Activated CD4-positive, alpha-beta T cell treated with anti-CD3 and anti-CD28 coated beads, Interleukin-2, amount 10 ng/mL, durations not matched to agents 7 days and 5 days (primary cell): ENCODE measurements around the gene KCNIP4. TPM values are rescaled to one million over a fixed set of nuclear protein-coding genes. Genes with fewer than 3 reads are reported as not detected.
"Not testable (repeated sequence)": the region's sequence is repeated elsewhere in the genome, so short reads cannot be mapped to it uniquely, and the experiment has no call there.

ENCODE experiments used
- CTCF ChIA-PET: fragments of 350-600 bp; sonication (Branson Sonifier 250); formaldehyde crosslinking; loops from one replicate; lab custom pipeline; 2021; ENCODE audit warnings: antibody characterized with exemption; lab: Charles Lee
- POLR2A ChIA-PET: fragments of 350-600 bp; sonication (Branson Sonifier 250); formaldehyde crosslinking; loops from one replicate; lab custom pipeline; 2021; ENCODE audit warnings: antibody characterized with exemption; lab: Charles Lee
- DNase-seq: peaks from one replicate; pipeline ENCODE4 v3.0.0-alpha.2; 2020
- H3K27ac Mint-ChIP-seq: one replicate; pipeline ENCODE4 v1.8.0; 2021; ENCODE audit warnings: mild to moderate bottlenecking, moderate library complexity, mixed read lengths
- H3K27me3 Mint-ChIP-seq: one replicate; pipeline ENCODE4 v1.8.0; 2021; ENCODE audit warnings: mixed read lengths
- H3K36me3 Mint-ChIP-seq: one replicate; pipeline ENCODE4 v1.8.0; 2021; ENCODE audit warnings: low read depth, mixed read lengths
- H3K4me1 Mint-ChIP-seq: one replicate; pipeline ENCODE4 v1.8.0; 2021; ENCODE audit warnings: mixed read lengths
- H3K4me3 Mint-ChIP-seq: one replicate; pipeline ENCODE4 v1.8.0; 2021; ENCODE audit warnings: mild to moderate bottlenecking, moderate library complexity, mixed read lengths
- H3K9me3 Mint-ChIP-seq: one replicate; pipeline ENCODE4 v1.8.0; 2021; ENCODE audit warnings: mixed read lengths
- total RNA-seq, 2 experiments: library from RNA; stranded (reverse); gene quantifications; one replicate each; pipeline ENCODE4 v1.2.3, GENCODE V29; 2021

Gene KCNIP4
- total RNA-seq, 2 experiments from 2014 or later = not detected

GRCh38 chr4:21386166-21386780, 562.3 kb downstream of the KCNIP4 start:
- DNase-seq = no peak
- ChIA-PET POLR2A (no interaction called here), CTCF (no interaction called here)
- no peaks in the 10 kb centered on the region for H3K4me1 Mint-ChIP-seq
- H3K9me3 Mint-ChIP-seq = peaks cover 1% of the 10 kb centered on the region
- H3K27ac Mint-ChIP-seq = no peak overlapping the region
- H3K36me3 Mint-ChIP-seq = no peaks in the 10 kb centered on the region
- no peak overlapping the region for H3K4me3 Mint-ChIP-seq
- H3K27me3 Mint-ChIP-seq = no peaks in the 10 kb centered on the region

- ChIA-PET CTCF (no interaction called here), POLR2A (no interaction called here)
- H3K4me3 Mint-ChIP-seq = no peak overlapping the region
- no peak overlapping the region for H3K27ac Mint-ChIP-seq
- no peak for DNase-seq
- no peaks in the 10 kb centered on the region for H3K36me3 Mint-ChIP-seq
- no peaks in the 10 kb centered on the region for H3K27me3 Mint-ChIP-seq
- peaks cover 1% of the 10 kb centered on the region for H3K9me3 Mint-ChIP-seq
- H3K4me1 Mint-ChIP-seq = no peaks in the 10 kb centered on the region
These were observed 562.9 kb downstream of the KCNIP4 start for GRCh38 chr4:21385706-21386105.

GRCh38 chr4:21384609-21385008, 564.0 kb downstream of the KCNIP4 start:
- H3K4me3 Mint-ChIP-seq = no peak overlapping the region
- no peak for DNase-seq

DNA sequence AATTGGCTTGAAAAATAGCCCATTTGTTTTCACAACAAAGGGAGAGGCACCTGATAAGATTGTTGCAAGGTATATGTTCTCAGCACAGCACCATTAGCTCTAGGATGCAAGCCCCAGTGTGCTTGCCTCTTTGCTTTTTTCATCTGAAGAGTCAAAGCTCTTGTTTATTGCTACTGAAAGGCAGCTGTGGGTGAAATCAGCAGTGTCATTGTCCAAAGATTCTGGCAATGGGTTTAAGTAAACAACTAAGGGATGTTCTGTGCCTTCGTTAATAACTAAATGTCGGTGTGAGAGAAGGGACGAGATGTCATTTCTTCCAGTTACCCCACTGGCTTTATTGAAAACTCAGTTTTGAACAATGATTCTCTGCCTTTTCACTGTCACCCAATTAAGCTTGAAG, 567.7 kb downstream of the KCNIP4 start:
- Mint-ChIP-seq H3K9me3 (peaks cover 3% of the 10 kb centered on the region), H3K27me3 (no peaks in the 10 kb centered on the region), H3K27ac (no peak overlapping the region), H3K4me1 (no peaks in the 10 kb centered on the region), H3K36me3 (no peaks in the 10 kb centered on the region), H3K4me3 (no peak overlapping the region)
- POLR2A ChIA-PET = no interaction called here
- no peak for DNase-seq
- CTCF ChIA-PET = interaction anchor here (0.7 kb wide), 1 partner anchor 498 kb away, joined by 3 read pairs; no protein-coding TSS in a partner anchor

More at GRCh38 chr4:21384609-21385008, 564.0 kb downstream of the KCNIP4 start:
- no peaks in the 10 kb centered on the region for H3K4me1 Mint-ChIP-seq
- no peak overlapping the region for H3K27ac Mint-ChIP-seq
- ChIA-PET POLR2A (no interaction called here), CTCF (no interaction called here)
- H3K9me3 Mint-ChIP-seq = peaks cover 1% of the 10 kb centered on the region
- H3K27me3 Mint-ChIP-seq = no peaks in the 10 kb centered on the region
- no peaks in the 10 kb centered on the region for H3K36me3 Mint-ChIP-seq

- Mint-ChIP-seq H3K36me3 (no peaks in the 10 kb centered on the region), H3K9me3 (peaks cover 5% of the 10 kb centered on the region), H3K27me3 (no peaks in the 10 kb centered on the region), H3K4me1 (no peaks in the 10 kb centered on the region), H3K4me3 (no peak overlapping the region), H3K27ac (no peak overlapping the region)
- ChIA-PET POLR2A (no interaction called here), CTCF (no interaction called here)
- no peak for DNase-seq
These were observed 571.5 kb downstream of the KCNIP4 start for GRCh38 chr4:21377046-21377445.

GRCh38 chr4:21376176-21376575, 572.4 kb downstream of the KCNIP4 start:
- Mint-ChIP-seq H3K9me3 (peaks cover 5% of the 10 kb centered on the region), H3K4me1 (no peaks in the 10 kb centered on the region), H3K36me3 (no peaks in the 10 kb centered on the region), H3K27ac (no peak overlapping the region), H3K27me3 (no peaks in the 10 kb centered on the region), H3K4me3 (no peak overlapping the region)
- no peak for DNase-seq
- CTCF ChIA-PET = no interaction called here
- POLR2A ChIA-PET = no interaction called here

DNA sequence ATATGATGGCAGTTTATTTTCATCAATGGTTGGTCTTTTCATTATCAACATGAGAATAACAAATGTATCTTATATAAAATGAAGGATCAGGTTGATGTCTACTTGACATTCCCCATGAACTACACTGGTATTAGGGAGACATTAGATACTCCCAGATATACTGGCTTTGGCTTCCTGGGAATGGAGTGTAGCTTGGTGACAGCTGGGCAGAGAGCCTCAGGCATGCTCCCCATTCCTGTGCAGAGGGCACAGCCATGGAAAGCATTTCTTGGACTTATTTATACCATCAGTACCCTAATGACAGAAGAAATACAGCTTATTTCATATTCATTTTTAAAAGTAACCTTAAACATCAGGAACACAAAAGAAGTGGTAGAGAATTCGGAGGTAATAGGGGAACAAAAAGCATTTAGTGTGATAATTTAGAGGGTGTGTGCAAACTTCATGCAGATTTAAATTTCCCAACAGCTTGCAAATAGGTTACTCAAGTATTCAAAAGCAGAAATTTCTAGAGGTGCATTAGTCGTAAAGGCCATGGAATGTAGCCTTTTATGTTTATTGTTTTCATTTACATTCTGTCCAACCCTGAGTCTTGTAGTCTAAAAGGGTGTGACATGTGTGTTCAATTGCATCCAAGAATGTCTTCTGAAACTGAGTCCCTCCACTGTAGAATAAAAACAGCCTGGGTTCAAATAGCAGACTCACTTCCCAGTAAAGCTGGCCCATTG, 573.8 kb downstream of the KCNIP4 start:
- H3K27me3 Mint-ChIP-seq = no peaks in the 10 kb centered on the region
- no peaks in the 10 kb centered on the region for H3K4me1 Mint-ChIP-seq
- no peak overlapping the region for H3K27ac Mint-ChIP-seq
- CTCF ChIA-PET = no interaction called here
- POLR2A ChIA-PET = no interaction called here
- no peaks in the 10 kb centered on the region for H3K36me3 Mint-ChIP-seq
- DNase-seq = no peak
- H3K9me3 Mint-ChIP-seq = peaks cover 5% of the 10 kb centered on the region
- H3K4me3 Mint-ChIP-seq = no peak overlapping the region

- POLR2A ChIA-PET = no interaction called here
- H3K27ac Mint-ChIP-seq = no peak overlapping the region
- no peak overlapping the region for H3K4me3 Mint-ChIP-seq
- no peak for DNase-seq
- CTCF ChIA-PET = no interaction called here
- H3K4me1 Mint-ChIP-seq = no peaks in the 10 kb centered on the region
- H3K27me3 Mint-ChIP-seq = no peaks in the 10 kb centered on the region
- H3K9me3 Mint-ChIP-seq = peaks cover 2% of the 10 kb centered on the region
- no peaks in the 10 kb centered on the region for H3K36me3 Mint-ChIP-seq
These were observed 581.0 kb downstream of the KCNIP4 start for GRCh38 chr4:21367567-21367966.

DNA sequence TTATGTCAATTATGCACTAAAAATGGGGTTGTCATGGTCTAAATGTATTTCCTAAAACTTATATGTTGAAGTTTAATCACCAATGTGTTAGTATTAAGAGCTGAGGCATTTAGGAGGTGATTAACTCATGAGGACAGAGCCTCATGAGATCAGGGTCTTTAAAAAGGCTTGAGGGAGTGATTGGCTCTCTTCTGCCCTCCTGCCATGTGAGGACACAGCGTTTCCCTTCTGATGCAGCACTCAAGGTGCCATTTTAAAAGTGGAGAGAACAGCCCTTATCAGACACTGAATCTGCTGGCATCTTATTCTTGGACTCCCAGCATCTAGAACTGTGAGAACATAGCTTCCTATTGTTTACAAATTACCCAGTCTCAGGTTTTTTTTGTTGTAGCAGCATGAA, 581.7 kb downstream of the KCNIP4 start:
- H3K9me3 Mint-ChIP-seq = peaks cover 2% of the 10 kb centered on the region
- no peaks in the 10 kb centered on the region for H3K27me3 Mint-ChIP-seq
- H3K36me3 Mint-ChIP-seq = no peaks in the 10 kb centered on the region
- no peak for DNase-seq
- H3K4me3 Mint-ChIP-seq = no peak overlapping the region
- CTCF ChIA-PET = no interaction called here
- POLR2A ChIA-PET = no interaction called here
- H3K27ac Mint-ChIP-seq = no peak overlapping the region
- no peaks in the 10 kb centered on the region for H3K4me1 Mint-ChIP-seq

GRCh38 chr4:21366312-21366711, 582.3 kb downstream of the KCNIP4 start:
- peaks cover 2% of the 10 kb centered on the region for H3K9me3 Mint-ChIP-seq
- no peaks in the 10 kb centered on the region for H3K4me1 Mint-ChIP-seq
- H3K27me3 Mint-ChIP-seq = no peaks in the 10 kb centered on the region
- ChIA-PET CTCF (no interaction called here), POLR2A (no interaction called here)
- no peaks in the 10 kb centered on the region for H3K36me3 Mint-ChIP-seq
- no peak overlapping the region for H3K4me3 Mint-ChIP-seq
- no peak overlapping the region for H3K27ac Mint-ChIP-seq
- no peak for DNase-seq

- CTCF ChIA-PET = no interaction called here
- Mint-ChIP-seq H3K4me1 (no peaks in the 10 kb centered on the region), H3K36me3 (no peaks in the 10 kb centered on the region), H3K27me3 (no peaks in the 10 kb centered on the region), H3K4me3 (no peak overlapping the region), H3K27ac (no peak overlapping the region), H3K9me3 (peaks cover 4% of the 10 kb centered on the region)
- no peak for DNase-seq
- POLR2A ChIA-PET = no interaction called here
These were observed 584.9 kb downstream of the KCNIP4 start for GRCh38 chr4:21363701-21364100.

GRCh38 chr4:21352354-21352753, 596.2 kb downstream of the KCNIP4 start:
- H3K27ac Mint-ChIP-seq, H3K4me1 Mint-ChIP-seq, DNase-seq: not testable (repeated sequence)

DNA sequence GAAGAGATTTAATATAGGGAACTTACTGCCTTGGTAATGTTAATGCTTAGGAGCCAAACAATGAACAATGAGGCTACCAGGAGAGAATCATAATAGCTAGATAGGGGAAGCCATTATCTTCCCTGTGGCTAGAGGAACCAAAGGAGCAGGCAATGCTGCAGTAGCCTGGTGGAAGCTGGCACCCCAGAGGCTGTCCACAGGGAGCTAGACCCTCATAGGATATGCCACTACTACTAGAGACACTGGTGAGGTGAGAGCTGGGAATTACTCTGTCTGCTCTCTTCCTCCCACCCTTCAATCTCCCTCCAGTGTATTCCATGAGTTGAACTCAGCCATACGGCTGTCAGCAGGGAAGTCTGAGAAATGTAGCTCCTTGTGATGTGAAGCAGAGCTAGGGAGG, 601.4 kb downstream of the KCNIP4 start:
- Mint-ChIP-seq H3K36me3 (no peaks in the 10 kb centered on the region), H3K4me1 (no peaks in the 10 kb centered on the region), H3K4me3 (no peak overlapping the region), H3K9me3 (peaks cover 14% of the 10 kb centered on the region), H3K27me3 (no peaks in the 10 kb centered on the region), H3K27ac (no peak overlapping the region)
- ChIA-PET POLR2A (no interaction called here), CTCF (no interaction called here)
- no peak for DNase-seq

More at GRCh38 chr4:21352354-21352753, 596.2 kb downstream of the KCNIP4 start:
- POLR2A ChIA-PET, H3K27me3 Mint-ChIP-seq, CTCF ChIA-PET, H3K4me3 Mint-ChIP-seq, H3K36me3 Mint-ChIP-seq: not testable (repeated sequence)
- peaks cover 21% of the 10 kb centered on the region for H3K9me3 Mint-ChIP-seq
